Calu3 (cell line): ENCODE results near the gene PDPR. TPM values are rescaled to one million over a fixed set of nuclear protein-coding genes. Genes with fewer than 3 reads are reported as not detected.

Experiments
- BruUV-seq: library from RNA; stranded (reverse); fragments of 400-500 nt; replicated peaks from 2 replicates; lab custom pipeline; 2021; lab: Mats Ljungman, UMichigan
- CTCF ChIA-PET: fragments of 300-600 bp; sonication (Branson Sonifier 250); formaldehyde crosslinking; loops from one replicate; lab custom pipeline; 2022; ENCODE audit warnings: antibody characterized with exemption; lab: Charles Lee
- DNase-seq: peaks from one replicate; pipeline ENCODE4 v3.0.0; 2022
- H3K27ac Mint-ChIP-seq: one replicate; pipeline ENCODE4 v1.8.0; 2022; ENCODE audit warnings: mixed read lengths; ENCODE audit not compliant: unreplicated experiment
- H3K27me3 Mint-ChIP-seq: one replicate; pipeline ENCODE4 v1.8.0; 2022; ENCODE audit warnings: mixed read lengths; ENCODE audit not compliant: unreplicated experiment
- H3K36me3 Mint-ChIP-seq: one replicate; pipeline ENCODE4 v1.8.0; 2022; ENCODE audit warnings: mild to moderate bottlenecking, moderate library complexity, mixed read lengths; ENCODE audit not compliant: insufficient read depth, unreplicated experiment
- H3K4me1 Mint-ChIP-seq: one replicate; pipeline ENCODE4 v1.8.0; 2022; ENCODE audit warnings: mild to moderate bottlenecking, low read depth, mixed read lengths; ENCODE audit not compliant: unreplicated experiment
- H3K4me3 Mint-ChIP-seq: one replicate; pipeline ENCODE4 v1.8.0; 2022; ENCODE audit warnings: mild to moderate bottlenecking, low read depth, moderate library complexity, mixed read lengths; ENCODE audit not compliant: unreplicated experiment
- H3K9me3 Mint-ChIP-seq: one replicate; pipeline ENCODE4 v1.8.0; 2022; ENCODE audit warnings: low read depth, mixed read lengths; ENCODE audit not compliant: unreplicated experiment
- CTCF ChIP-seq: fragments of 200-600 bp; IDR thresholded peaks from one replicate; pipeline ENCODE4 v1.8.0; 2022; ENCODE audit warnings: antibody characterized with exemption; ENCODE audit not compliant: unreplicated experiment
- intact Hi-C: fragments of 100-400 bp; cut with micrococcal nuclease; formaldehyde crosslinking; loops from one replicate; pipeline ENCODE4 v1.10.0; 2022; ENCODE audit not compliant: unreplicated experiment
- total RNA-seq: library from RNA; stranded (reverse); gene quantifications from 2 replicates; pipeline ENCODE4 v1.2.3, GENCODE V29; 2022

Gene PDPR
- total RNA-seq, 1 experiment from 2014 or later: 30.3 TPM

DNA sequence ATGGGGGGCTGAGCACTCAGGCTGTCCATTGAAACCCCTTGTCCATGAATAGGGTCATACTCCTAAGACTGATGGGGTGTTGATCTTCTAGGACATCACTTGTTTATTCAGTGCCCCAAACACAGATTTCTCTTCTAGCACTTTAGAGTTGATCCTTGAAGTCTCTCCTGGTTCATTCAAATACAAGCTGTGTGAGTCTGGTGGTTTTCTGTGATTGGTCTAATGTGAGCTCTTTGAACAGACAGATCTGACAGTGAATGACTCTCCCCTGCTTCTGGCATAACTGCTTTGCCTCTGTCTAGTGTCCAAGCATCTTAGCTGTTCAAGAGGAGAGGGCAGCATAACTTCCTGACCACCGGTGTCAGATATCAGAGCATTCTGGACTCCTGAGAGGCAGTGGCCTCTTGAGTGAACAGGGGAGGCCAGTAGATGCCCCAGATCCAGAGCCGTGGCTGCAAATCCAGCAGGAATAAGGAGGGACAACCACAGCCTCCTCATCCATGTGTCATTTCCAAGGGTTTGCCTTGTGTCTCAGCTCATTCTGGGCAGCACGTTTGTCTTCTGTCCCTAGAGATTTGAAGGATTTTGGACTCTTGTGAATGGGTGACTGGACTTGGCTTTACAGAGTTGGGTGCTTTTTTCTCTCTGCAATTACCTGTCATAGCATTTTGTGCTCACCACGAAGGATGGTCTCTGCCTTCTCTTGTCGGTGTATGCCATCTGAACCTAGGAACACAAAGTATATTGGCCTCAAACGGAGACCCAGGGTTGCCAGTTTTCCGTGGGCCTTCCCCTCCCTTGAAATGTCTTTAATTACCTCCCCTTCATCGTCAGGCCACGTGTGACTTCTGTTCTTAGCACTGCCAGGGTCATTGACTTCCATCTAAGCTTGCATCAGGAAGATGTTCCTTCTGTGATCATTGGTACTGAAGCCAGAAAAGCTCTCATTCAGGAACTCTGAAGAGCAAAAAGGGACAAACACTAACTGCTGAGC is 45.5 kb downstream of the PDPR start:
- CTCF ChIA-PET: interaction anchor here (0.6 kb wide), 1 partner anchor 96 kb away, joined by 5 read pairs; no protein-coding TSS in a partner anchor

DNA sequence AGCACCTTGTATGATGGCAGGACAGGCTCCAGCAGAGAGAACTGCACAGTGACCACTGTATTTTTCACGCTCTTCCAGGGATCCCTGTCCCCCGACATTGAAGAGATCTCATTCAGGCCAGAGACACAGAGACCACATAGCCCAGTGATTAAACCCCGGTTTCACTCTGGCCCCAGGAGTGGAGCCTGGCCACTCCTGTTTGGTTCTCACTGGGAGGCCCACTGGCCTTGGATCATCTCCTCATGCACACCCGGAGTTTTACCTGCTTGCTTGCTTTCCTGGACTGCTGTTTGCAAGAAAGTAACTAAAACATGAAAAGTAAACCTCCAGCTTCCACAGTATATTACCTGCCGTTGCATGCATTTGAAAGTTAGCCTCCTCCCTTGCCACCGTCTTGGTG is 46.3 kb downstream of the PDPR start:
- DNase-seq: no peak
- H3K9me3 Mint-ChIP-seq: no peaks in the 10 kb centered on the region
- H3K4me3 Mint-ChIP-seq: no peak overlapping the region
- BruUV-seq: no TSS peak
- no peaks in the 10 kb centered on the region for H3K27me3 Mint-ChIP-seq
- CTCF ChIA-PET: no interaction called here
- intact Hi-C loops: loop anchor here (10.0 kb wide), 1 partner anchor 494 kb away; no protein-coding TSS in a partner anchor
- peaks cover 9% of the 10 kb centered on the region for H3K4me1 Mint-ChIP-seq
- no peak overlapping the region for H3K27ac Mint-ChIP-seq
- no peak for TF ChIP-seq CTCF
- H3K36me3 Mint-ChIP-seq: peaks cover 21% of the 10 kb centered on the region

More for the DNA sequence above, 45.5 kb downstream of the PDPR start:
- BruUV-seq: no TSS peak
- no peak for DNase-seq
- H3K27ac Mint-ChIP-seq: no peak overlapping the region
- H3K4me3 Mint-ChIP-seq: no peak overlapping the region
- H3K9me3 Mint-ChIP-seq: no peaks in the 10 kb centered on the region
- H3K27me3 Mint-ChIP-seq: no peaks in the 10 kb centered on the region
- peaks cover 21% of the 10 kb centered on the region for H3K36me3 Mint-ChIP-seq
- no peak for TF ChIP-seq CTCF
- peaks cover 9% of the 10 kb centered on the region for H3K4me1 Mint-ChIP-seq
- intact Hi-C loops: loop anchor here (10.0 kb wide), 1 partner anchor 495 kb away; no protein-coding TSS in a partner anchor

DNA sequence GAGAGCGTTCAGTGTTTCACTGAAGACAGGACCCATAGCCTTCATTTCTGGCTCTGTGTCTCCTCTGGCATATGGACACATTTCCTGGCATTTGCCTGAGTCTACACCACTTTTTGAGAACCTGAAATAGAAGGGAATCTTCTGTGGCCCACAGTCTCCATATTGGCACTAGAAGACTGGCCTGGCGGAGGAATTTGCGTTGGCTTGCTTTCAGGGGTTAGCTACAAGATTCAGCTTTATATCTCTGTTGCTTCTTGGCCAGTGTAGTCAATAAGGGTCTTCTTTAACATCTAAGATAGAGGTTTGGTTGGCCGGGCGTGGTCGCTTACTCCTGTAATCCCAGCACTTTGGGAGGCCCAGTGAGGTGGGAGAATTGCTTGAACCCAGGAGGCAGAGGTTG is 46.7 kb downstream of the PDPR start:
- CTCF ChIA-PET: no interaction called here
- Mint-ChIP-seq H3K9me3 (no peaks in the 10 kb centered on the region), H3K27ac (no peak overlapping the region), H3K4me3 (no peak overlapping the region), H3K27me3 (no peaks in the 10 kb centered on the region), H3K4me1 (peaks cover 9% of the 10 kb centered on the region), H3K36me3 (peaks cover 20% of the 10 kb centered on the region)
- intact Hi-C loops: loop anchor here (10.0 kb wide), 1 partner anchor 494 kb away; no protein-coding TSS in a partner anchor
- TSS peak; percentile 4 for BruUV-seq
- DNase-seq: no peak
- TF ChIP-seq CTCF: no peak

DNA sequence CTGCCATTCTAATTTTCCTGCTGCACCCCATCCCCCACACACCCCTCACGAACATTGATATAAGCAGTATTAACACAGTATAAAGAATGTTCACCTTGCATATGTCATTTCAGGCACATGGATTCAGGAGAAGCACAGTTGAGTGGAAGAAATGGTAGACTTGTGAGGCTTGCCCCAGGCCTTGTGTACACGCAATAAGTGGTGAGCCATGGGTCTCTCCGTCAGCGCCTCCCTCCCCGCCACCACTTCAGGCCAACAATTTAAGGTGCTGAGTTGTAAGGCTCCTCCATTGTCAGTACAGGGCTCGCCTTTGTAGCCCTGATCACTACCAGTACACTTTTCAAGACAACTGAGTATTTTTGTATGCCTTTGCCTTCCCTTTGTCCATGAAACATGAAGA is 47.2 kb downstream of the PDPR start:
- CTCF ChIA-PET: no interaction called here
- BruUV-seq: no TSS peak
- no peaks in the 10 kb centered on the region for H3K27me3 Mint-ChIP-seq
- H3K9me3 Mint-ChIP-seq: no peaks in the 10 kb centered on the region
- peaks cover 14% of the 10 kb centered on the region for H3K36me3 Mint-ChIP-seq
- intact Hi-C loops: loop anchor here (10.0 kb wide), 1 partner anchor 493 kb away; no protein-coding TSS in a partner anchor
- H3K4me1 Mint-ChIP-seq: peaks cover 9% of the 10 kb centered on the region
- no peak overlapping the region for H3K27ac Mint-ChIP-seq
- no peak overlapping the region for H3K4me3 Mint-ChIP-seq
- DNase-seq: no peak
- TF ChIP-seq CTCF: no peak
